Esophagus muscularis mucosa (tissue), 4 donors: Measurements from ENCODE around the gene BRSK2. TPM values are rescaled to one million over a fixed set of nuclear protein-coding genes. Genes with fewer than 3 reads are reported as not detected.
"Not testable (repeated sequence)": the region's sequence is repeated elsewhere in the genome, so short reads cannot be mapped to it uniquely, and the experiment has no call there.

Source experiments
- DNase-seq: peaks from one replicate; pipeline ENCODE4 v3.0.0-alpha.2; 2017; ENCODE audit errors: extremely low spot score
- H3K27ac ChIP-seq, 4 donors: fragments of 200-600 bp; sonication (generic); replicated peaks in 1 of 4; 1 replicate in 3 of 4; 2 replicates in 1 of 4; pipeline ENCODE4 v1.5.1; 2016 to 2019; ENCODE audit warnings: mild to moderate bottlenecking in 1 of 4
- H3K27me3 ChIP-seq, 4 donors: fragments of 200-600 bp; sonication (generic); one replicate each; pipeline versions ENCODE4 v1.5.1 to v1.6.0; 2016 to 2019
- H3K36me3 ChIP-seq, 4 donors: fragments of 200-600 bp; sonication (generic); one replicate each; pipeline ENCODE4 v1.5.1; 2016 to 2019
- H3K4me1 ChIP-seq, 4 donors: fragments of 200-600 bp; sonication (generic); one replicate each; pipeline ENCODE4 v1.5.1; 2016 to 2019
- H3K4me3 ChIP-seq, 4 donors: fragments of 200-600 bp; sonication (generic); 1 replicate in 2 of 4; 2 replicates in 2 of 4; pipeline ENCODE4 v1.5.1; 2016 to 2019; ENCODE audit warnings: mild to moderate bottlenecking in 4 of 4, moderate library complexity in 1 of 4
- H3K9me3 ChIP-seq, 4 donors: fragments of 200-600 bp; sonication (generic); 1 replicate in 3 of 4; 2 replicates in 1 of 4; pipeline ENCODE4 v1.5.1; 2016 to 2019
- CTCF ChIP-seq, 3 experiments: fragments of 200-600 bp in 2 of 3; fragments of 450-650 bp in 1 of 3; sonication (generic) in 2 of 3; IDR thresholded peaks; one replicate each; pipeline ENCODE4 v1.5.1; 2017 to 2019; ENCODE audit warnings: antibody characterized with exemption in 3 of 3, mild to moderate bottlenecking in 2 of 3, moderate library complexity in 1 of 3
- EP300 ChIP-seq: sonication (generic); formaldehyde crosslinking; IDR thresholded peaks from one replicate; pipeline ENCODE4 v1.6.1; 2017; ENCODE audit warnings: antibody characterized with exemption
- POLR2A ChIP-seq: fragments of 450-650 bp; IDR thresholded peaks from one replicate; pipeline ENCODE4 v1.6.1; 2017; ENCODE audit warnings: antibody characterized with exemption, moderate library complexity, mild to moderate bottlenecking, low read depth
- POLR2AphosphoS5 ChIP-seq, 2 donors: sonication (generic); formaldehyde crosslinking; IDR thresholded peaks; one replicate each; pipeline ENCODE4 v1.6.1; 2017; ENCODE audit warnings: antibody characterized with exemption in 2 of 2
- WGBS: methylation state at CpG from one replicate; pipeline ENCODE4 v1.1.5; 2018; 5-methylcytosine and 5-hydroxymethylcytosine counted together
- intact Hi-C: fragments of 100-400 bp; cut with DNase I; formaldehyde crosslinking; loops from one replicate; pipeline ENCODE4 v1.15.1; 2023
- total RNA-seq, 4 donors: library from RNA; depleted of rRNA; stranded (reverse); fragments of >200 nt; gene quantifications; one replicate each; pipeline versions ENCODE4 v1.1.0 to v1.2.1, GENCODE V29; 2016

BRSK2 gene
- total RNA-seq, 4 donors from 2014 or later, result 1.0 to 3.3 (median 2.8) TPM

- no peak for TF ChIP-seq CTCF (IDR thresholded peaks at IDR 0.05)
- TF ChIP-seq POLR2AphosphoS5 (IDR thresholded peaks at IDR 0.05), result no peak
- no peak for TF ChIP-seq POLR2A
- no peak for TF ChIP-seq EP300
- Histone ChIP-seq H3K27ac (no peak overlapping the region), H3K9me3 (no peaks in the 10 kb centered on the region), H3K4me1 (no peaks in the 10 kb centered on the region), H3K36me3 (no peaks in the 10 kb centered on the region), H3K27me3 (peaks cover 0 to 72% (median 0%) of the 10 kb centered on the region in 4 donors), H3K4me3 (no peak overlapping the region)
- no peak for DNase-seq
- WGBS, result 73% methylated on average over 4 of the region's 9 CpGs
- intact Hi-C loops, result no loop called here
Observed at GRCh38 chr11:1408346-1408745, 18.6 kb downstream of the BRSK2 start.

- intact Hi-C loops, result no loop called here
- Histone ChIP-seq H3K27ac (no peak overlapping the region), H3K27me3 (peaks cover 0 to 63% (median 0%) of the 10 kb centered on the region in 4 donors), H3K9me3 (no peaks in the 10 kb centered on the region), H3K4me3 (no peak overlapping the region), H3K36me3 (no peaks in the 10 kb centered on the region), H3K4me1 (no peaks in the 10 kb centered on the region)
- 77% methylated on average over 21 of the region's 29 CpGs for WGBS
- no peak for TF ChIP-seq POLR2AphosphoS5 (IDR thresholded peaks at IDR 0.05)
- TF ChIP-seq POLR2A, result no peak
- no peak for TF ChIP-seq CTCF (IDR thresholded peaks at IDR 0.05)
- TF ChIP-seq EP300, result no peak
- no peak for DNase-seq
Observed at GRCh38 chr11:1409108-1409851, 19.5 kb downstream of the BRSK2 start.

- H3K27ac ChIP-seq, H3K4me1 ChIP-seq, DNase-seq, intact Hi-C loops, H3K9me3 ChIP-seq, H3K36me3 ChIP-seq, H3K4me3 ChIP-seq: not testable (repeated sequence)
- WGBS, result 83% methylated on average over 10 of the region's 29 CpGs
- peaks cover 0 to 58% (median 0%) of the 10 kb centered on the region in 4 donors for H3K27me3 ChIP-seq
Observed at GRCh38 chr11:1409852-1410125, 20.1 kb downstream of the BRSK2 start.

GRCh38 chr11:1410366-1411291 lies 20.9 kb downstream of the BRSK2 start:
- H3K4me3 ChIP-seq, result no peak overlapping the region
- H3K27ac ChIP-seq, result no peak overlapping the region
- peaks cover 0 to 51% (median 0%) of the 10 kb centered on the region in 4 donors for H3K27me3 ChIP-seq
- no peaks in the 10 kb centered on the region for H3K9me3 ChIP-seq
- intact Hi-C loops, result no loop called here
- no peak for DNase-seq
- no peak for TF ChIP-seq CTCF (IDR thresholded peaks at IDR 0.05)
- TF ChIP-seq EP300, result no peak
- no peak for TF ChIP-seq POLR2AphosphoS5 (IDR thresholded peaks at IDR 0.05)
- 73% methylated on average over 30 of the region's 35 CpGs for WGBS
- no peaks in the 10 kb centered on the region for H3K4me1 ChIP-seq
- no peaks in the 10 kb centered on the region for H3K36me3 ChIP-seq

GRCh38 chr11:1411301-1411700 lies 21.6 kb downstream of the BRSK2 start:
- Histone ChIP-seq H3K27me3 (peaks cover 0 to 50% (median 0%) of the 10 kb centered on the region in 4 donors), H3K9me3 (peaks cover 0 to 5% (median 2%) of the 10 kb centered on the region in 4 donors), H3K4me3 (no peak overlapping the region), H3K4me1 (no peaks in the 10 kb centered on the region), H3K27ac (no peak overlapping the region), H3K36me3 (no peaks in the 10 kb centered on the region)
- 39% methylated on average over 2 of the region's 13 CpGs for WGBS
- intact Hi-C loops, result no loop called here
- TF ChIP-seq CTCF (IDR thresholded peaks at IDR 0.05), result no peak
- TF ChIP-seq EP300, result no peak
- TF ChIP-seq POLR2AphosphoS5 (IDR thresholded peaks at IDR 0.05), result no peak
- TF ChIP-seq POLR2A, result no peak
- DNase-seq, result no peak

- H3K4me1 ChIP-seq, intact Hi-C loops, DNase-seq, H3K9me3 ChIP-seq, H3K4me3 ChIP-seq, H3K36me3 ChIP-seq, H3K27ac ChIP-seq: not testable (repeated sequence)
- H3K27me3 ChIP-seq, result peaks cover 0 to 45% (median 0%) of the 10 kb centered on the region in 4 donors
- no CpG with 5 or more reads among the region's 27 CpGs for WGBS
Observed at GRCh38 chr11:1411739-1412138, 22.0 kb downstream of the BRSK2 start.
